IMR-90 (cell line): ENCODE data around the gene GH2. TPM values are rescaled to one million over a fixed set of nuclear protein-coding genes. Genes with fewer than 3 reads are reported as not detected.
"Not testable (repeated sequence)": the region's sequence is repeated elsewhere in the genome, so short reads cannot be mapped to it uniquely, and the experiment has no call there.

Source experiments
- ATAC-seq: fragments of 200-7000 bp; cut with Tn5 transposase; 2 replicates; pipeline ENCODE4 v1.9.1; 2020; ENCODE audit warnings: low read depth, mild to moderate bottlenecking, moderate library complexity
- BruUV-seq: library from RNA; stranded (reverse); fragments of 400-500 nt; replicated peaks from 2 replicates; lab custom pipeline; 2021; lab: Mats Ljungman, UMichigan
- CTCF ChIA-PET: fragments of 300-600 bp; formaldehyde crosslinking; extraction: SDS; loops from one replicate; lab custom pipeline; 2021; ENCODE audit warnings: antibody characterized with exemption; lab: Yijun Ruan, JAX
- POLR2A ChIA-PET: fragments of 300-600 bp; sonication (Branson Sonifier 250); formaldehyde crosslinking; loops from one replicate; lab custom pipeline; 2022; ENCODE audit warnings: antibody characterized with exemption; ENCODE audit not compliant: unreplicated experiment; lab: Charles Lee
- DNase-seq: peaks from one replicate; pipeline ENCODE4 v3.0.0; 2013
- H2AFZ ChIP-seq: replicated peaks from 2 replicates; pipeline ENCODE3; 2013; ENCODE audit warnings: low read length, mild to moderate bottlenecking; ENCODE audit not compliant: poor library complexity
- H2AK5ac ChIP-seq: 2 replicates; pipeline ENCODE4 v1.6.1; 2013; ENCODE audit warnings: low read depth, low read length, inconsistent platforms
- H2AK9ac ChIP-seq: replicated peaks from 2 replicates; pipeline ENCODE3; 2013; ENCODE audit warnings: mild to moderate bottlenecking, low read depth, low read length, moderate library complexity; ENCODE audit not compliant: poor library complexity
- H2BK120ac ChIP-seq: 2 replicates; pipeline ENCODE4 v1.6.1; 2013; ENCODE audit warnings: low read depth, low read length, inconsistent platforms
- H2BK15ac ChIP-seq: 3 replicates; pipeline ENCODE4 v1.6.1; 2013; ENCODE audit warnings: low read depth, low read length, inconsistent platforms
- H2BK20ac ChIP-seq: 2 replicates; pipeline ENCODE4 v1.6.1; 2013; ENCODE audit warnings: low read depth, mild to moderate bottlenecking, inconsistent platforms, low read length, moderate library complexity
- H2BK5ac ChIP-seq: 2 replicates; pipeline ENCODE4 v1.6.1; 2013; ENCODE audit warnings: mild to moderate bottlenecking, low read depth, low read length, inconsistent platforms; ENCODE audit not compliant: poor library complexity, severe bottlenecking
- H3K14ac ChIP-seq: replicated peaks from 2 replicates; pipeline ENCODE4 v1.6.1; 2013; ENCODE audit warnings: low read depth, low read length, inconsistent platforms
- H3K18ac ChIP-seq: 2 replicates; pipeline ENCODE4 v1.6.1; 2013; ENCODE audit warnings: low read depth, low read length, control low read depth
- H3K23ac ChIP-seq: 2 replicates; pipeline ENCODE4 v1.6.1; 2013; ENCODE audit warnings: low read depth, low read length, inconsistent platforms
- H3K27ac ChIP-seq: 2 replicates; pipeline ENCODE4 v1.5.1; 2013; ENCODE audit warnings: mild to moderate bottlenecking, control low read depth, low read length; ENCODE audit not compliant: insufficient read depth
- H3K27me3 ChIP-seq: 2 replicates; pipeline ENCODE4 v1.6.1; 2013; ENCODE audit warnings: low read length; ENCODE audit not compliant: control insufficient read depth, insufficient read depth
- H3K36me3 ChIP-seq: 2 replicates; pipeline ENCODE4 v1.6.1; 2013; ENCODE audit warnings: low read length, mixed read lengths; ENCODE audit not compliant: control insufficient read depth, insufficient read depth
- H3K4ac ChIP-seq: 2 replicates; pipeline ENCODE4 v1.6.1; 2013; ENCODE audit warnings: low read depth, low read length, inconsistent platforms
- H3K4me1 ChIP-seq: 2 replicates; pipeline ENCODE4 v1.6.1; 2013; ENCODE audit warnings: low read length, mixed read lengths; ENCODE audit not compliant: control insufficient read depth, insufficient read depth
- H3K4me2 ChIP-seq: 2 replicates; pipeline ENCODE4 v1.6.1; 2013; ENCODE audit warnings: low read depth, mild to moderate bottlenecking, control low read depth, low read length, moderate library complexity
- H3K4me3 ChIP-seq: 2 replicates; pipeline ENCODE4 v1.5.1; 2013; ENCODE audit warnings: low read depth, mild to moderate bottlenecking, control low read depth, low read length, moderate library complexity; ENCODE audit not compliant: insufficient read depth
- H3K56ac ChIP-seq: 2 replicates; pipeline ENCODE4 v1.6.1; 2013; ENCODE audit warnings: low read length, inconsistent platforms; ENCODE audit not compliant: insufficient read depth; ENCODE audit errors: extremely low read depth
- H3K79me1 ChIP-seq, 2 experiments: 2 replicates each; pipeline ENCODE4 v1.6.1; 2013; ENCODE audit warnings: low read length in 2 of 2, inconsistent platforms in 1 of 2, low read depth in 1 of 2
- H3K9ac ChIP-seq: 2 replicates; pipeline ENCODE4 v1.6.1; 2013; ENCODE audit warnings: low read depth, low read length, control low read depth
- H3K9me1 ChIP-seq: 2 replicates; pipeline ENCODE4 v1.6.1; 2013; ENCODE audit warnings: low read length, inconsistent platforms; ENCODE audit not compliant: insufficient read depth
- H3K9me3 ChIP-seq: 2 replicates; pipeline ENCODE4 v1.6.1; 2013; ENCODE audit warnings: low read length; ENCODE audit not compliant: control insufficient read depth, insufficient read depth
- H4K20me1 ChIP-seq: 2 replicates; pipeline ENCODE4 v1.6.1; 2013; ENCODE audit warnings: low read length, inconsistent platforms; ENCODE audit not compliant: insufficient read depth
- H4K5ac ChIP-seq: 2 replicates; pipeline ENCODE4 v1.6.1; 2013; ENCODE audit warnings: mild to moderate bottlenecking, low read depth, low read length, control low read depth
- H4K8ac ChIP-seq, 2 experiments: 2 replicates each; pipeline ENCODE4 v1.6.1; 2013; ENCODE audit warnings: low read depth in 2 of 2, low read length in 2 of 2, control low read depth in 1 of 2, inconsistent platforms in 1 of 2
- H4K91ac ChIP-seq: 2 replicates; pipeline ENCODE4 v1.6.1; 2013; ENCODE audit warnings: low read depth, low read length, inconsistent platforms; ENCODE audit not compliant: insufficient read depth
- CTCF ChIP-seq: conservative IDR thresholded peaks from 2 replicates; pipeline ENCODE4 v1.5.1; 2012; ENCODE audit warnings: mild to moderate bottlenecking, low read depth, low read length, improper control_type of control experiment
- WGBS, 2 experiments: methylation state at CpG; one replicate each; pipeline versions ENCODE4 v1.1.5 to v1.1.7; 2013; ENCODE audit warnings: missing lambda C conversion rate in 2 of 2; ENCODE audit not compliant: insufficient read length in 1 of 2; ENCODE audit errors: extremely low coverage in 2 of 2; 5-methylcytosine and 5-hydroxymethylcytosine counted together
- dilution Hi-C: fragments of 300-500 bp; cut with HindIII; formaldehyde crosslinking; loops from one replicate; pipeline ENCODE4 v1.14.3; 2018; ENCODE audit warnings: low sequenced_read_pairs; ENCODE audit not compliant: unreplicated experiment
- in situ Hi-C: fragments of 300-500 bp; cut with MboI; formaldehyde crosslinking; loops from 3 replicates; pipeline ENCODE4 v1.14.3; 2019; ENCODE audit warnings: low sequenced_read_pairs, inconsistent platforms, mixed read lengths
- intact Hi-C: fragments of 100-400 bp; cut with micrococcal nuclease; formaldehyde crosslinking; loops from 2 replicates; pipeline ENCODE4 v1.10.0; 2022
- polyA plus RNA-seq, 3 experiments: library from polyadenylated mRNA; depleted of rRNA; stranded (reverse); fragments of >200 nt; gene quantifications; 2 replicates each; pipeline ENCODE4 v1.2.3, GENCODE V29; 2012; ENCODE audit warnings: low replicate concordance in 1 of 3
- total RNA-seq: library from RNA; depleted of rRNA; stranded (reverse); fragments of >200 nt; gene quantifications from 2 replicates; pipeline ENCODE4 v1.2.3, GENCODE V29; 2012

Gene GH2
- total and polyA plus RNA-seq, 2 of the 4 experiments (the other 2 are of a cell fraction): not detected

- TF ChIP-seq CTCF: 0 out of 2 replicates have a peak, but pooled peaks have one; percentile 13
- H4K20me1 ChIP-seq, POLR2A ChIA-PET, H2AFZ ChIP-seq, H2AK9ac ChIP-seq, H2BK20ac ChIP-seq, H3K23ac ChIP-seq, H3K4me3 ChIP-seq, H3K27me3 ChIP-seq, H3K4me1 ChIP-seq, H3K79me1 ChIP-seq, H3K36me3 ChIP-seq, H3K9me1 ChIP-seq, H3K4ac ChIP-seq, intact Hi-C loops, H4K91ac ChIP-seq, H4K8ac ChIP-seq, in situ Hi-C loops, H3K4me2 ChIP-seq, H3K18ac ChIP-seq, H2BK5ac ChIP-seq, H4K5ac ChIP-seq, H2BK120ac ChIP-seq, H3K56ac ChIP-seq, H3K9me3 ChIP-seq, H2AK5ac ChIP-seq, dilution Hi-C loops, H3K9ac ChIP-seq, H3K27ac ChIP-seq, H3K14ac ChIP-seq, BruUV-seq, H2BK15ac ChIP-seq, DNase-seq: not testable (repeated sequence)
- WGBS, 2 experiments: no CpG with 5 or more reads among the region's 7 CpGs
- ATAC-seq: peak; percentile 56
- CTCF ChIA-PET: interaction anchor here (1.5 to 1.8 kb wide), 3 partner anchors 15 to 32 kb away, joined by 3 to 7 read pairs (median 4); partner anchors contain the start of gene GH2
Observed at GRCh38 chr17:63866625-63867024, 15.1 kb downstream of the GH2 start.
